Fibroblast of lung (primary cell): ENCODE data around the gene PPP1R26. TPM values are rescaled to one million over a fixed set of nuclear protein-coding genes. Genes with fewer than 3 reads are reported as not detected.

Experiments used
- DNase-seq, 2 donors: peaks; one replicate each; pipeline versions ENCODE4 v3.0.0 to v3.0.0-alpha.2; 2010; ENCODE audit warnings: low read depth in 2 of 2
- H2AFZ ChIP-seq: 2 replicates; pipeline ENCODE4 v1.5.1; 2012; ENCODE audit warnings: low read length, control low read depth, inconsistent platforms
- H3K27ac ChIP-seq: 2 replicates; pipeline ENCODE4 v1.5.1; 2011; ENCODE audit warnings: low read length, control low read depth; ENCODE audit not compliant: insufficient read depth
- H3K27me3 ChIP-seq: 2 replicates; pipeline ENCODE4 v1.5.1; 2011; ENCODE audit warnings: mild to moderate bottlenecking, low read length; ENCODE audit not compliant: control insufficient read depth, insufficient read depth
- H3K36me3 ChIP-seq: 2 replicates; pipeline ENCODE4 v1.5.1; 2011; ENCODE audit warnings: low read length; ENCODE audit not compliant: control insufficient read depth, insufficient read depth
- H3K4me1 ChIP-seq: 2 replicates; pipeline ENCODE4 v1.5.1; 2011; ENCODE audit warnings: low read length; ENCODE audit not compliant: control insufficient read depth, insufficient read depth; ENCODE audit errors: extremely low read depth
- H3K4me2 ChIP-seq: 2 replicates; pipeline ENCODE4 v1.5.1; 2011; ENCODE audit warnings: low read length, control low read depth; ENCODE audit not compliant: insufficient read depth; ENCODE audit errors: extremely low read depth
- H3K4me3 ChIP-seq, 4 experiments: fragments of 200-600 bp in 1 of 4; sonication (generic) in 1 of 4; replicated peaks in 1 of 4; 2 replicates each; pipeline ENCODE4 v1.5.1; 2011 to 2016; ENCODE audit warnings: low read length in 4 of 4, low read depth in 3 of 4, mild to moderate bottlenecking in 3 of 4, control low read depth in 2 of 4, inconsistent platforms in 1 of 4, mixed read lengths in 1 of 4; ENCODE audit not compliant: insufficient read depth in 1 of 4; ENCODE audit errors: control extremely low read depth in 1 of 4
- H3K79me2 ChIP-seq: 2 replicates; pipeline ENCODE4 v1.5.1; 2012; ENCODE audit warnings: mild to moderate bottlenecking, low read length, inconsistent platforms; ENCODE audit not compliant: control insufficient read depth, insufficient read depth
- H3K9ac ChIP-seq: 2 replicates; pipeline ENCODE4 v1.5.1; 2011; ENCODE audit warnings: mild to moderate bottlenecking, low read length, control low read depth; ENCODE audit not compliant: insufficient read depth
- H3K9me3 ChIP-seq: 2 replicates; pipeline ENCODE4 v1.5.1; 2012; ENCODE audit warnings: low read depth, low read length; ENCODE audit not compliant: control insufficient read depth, insufficient read depth
- H4K20me1 ChIP-seq: 2 replicates; pipeline ENCODE4 v1.5.1; 2011; ENCODE audit warnings: low read length; ENCODE audit not compliant: control insufficient read depth, insufficient read depth; ENCODE audit errors: extremely low read depth
- CTCF ChIP-seq, 2 donors: IDR thresholded peaks in 1 of 2; conservative IDR thresholded peaks in 1 of 2; 1 replicate in 1 of 2; 2 replicates in 1 of 2; pipeline ENCODE4 v1.5.1; 2011 to 2012; ENCODE audit warnings: low read length in 2 of 2, control low read depth in 1 of 2, inconsistent platforms in 1 of 2, low read depth in 1 of 2, mild to moderate bottlenecking in 1 of 2
- EZH2 ChIP-seq: IDR thresholded peaks from 2 replicates; pipeline ENCODE4 v1.5.1; 2012; ENCODE audit warnings: low read length, control low read depth, mild to moderate bottlenecking; ENCODE audit errors: missing control alignments
- polyA plus RNA-seq, 2 donors: library from polyadenylated mRNA; depleted of rRNA in 1 of 2; stranded (reverse) in 1 of 2; unstranded in 1 of 2; fragments of >200 nt; gene quantifications; 2 replicates each; pipeline ENCODE4 v1.2.1, GENCODE V29; 2011 to 2012; ENCODE audit warnings: missing spikeins in 1 of 2
- total RNA-seq: library from RNA; depleted of rRNA; stranded (reverse); fragments of >200 nt; gene quantifications from 2 replicates; pipeline ENCODE4 v1.2.1, GENCODE V29; 2014

Gene PPP1R26
- total and polyA plus RNA-seq, 2 donors (not counting 1 experiment from before 2014, with no cell fraction given): 2.9 to 8.9 TPM

GRCh38 chr9:135482015-135482754 lies 2.6 kb downstream of the PPP1R26 start:
- Histone ChIP-seq H3K27ac (no peak overlapping the region), H2AFZ (no peak overlapping the region), H3K4me1 (no peaks in the 10 kb centered on the region), H3K9ac (no peak overlapping the region), H3K9me3 (no peaks in the 10 kb centered on the region), H3K4me3 (no peak overlapping the region), H3K36me3 (no peaks in the 10 kb centered on the region), H3K4me2 (no peak overlapping the region), H3K27me3 (no peaks in the 10 kb centered on the region), H4K20me1 (no peaks in the 10 kb centered on the region), H3K79me2 (no peaks in the 10 kb centered on the region)
- TF ChIP-seq CTCF (conservative IDR thresholded peaks at IDR 0.05 in 1 of 2, IDR thresholded peaks at IDR 0.05 in 1 of 2; ENCODE audit: low read depth in 1 of 2, low read length in 2 of 2): no peak
- TF ChIP-seq EZH2: no peak
- no peak for DNase-seq

GRCh38 chr9:135484460-135485277 lies 5.1 kb downstream of the PPP1R26 start:
- Histone ChIP-seq H3K4me3 (no peak overlapping the region), H4K20me1 (no peaks in the 10 kb centered on the region), H3K9ac (no peak overlapping the region), H3K27me3 (no peaks in the 10 kb centered on the region), H3K36me3 (peaks cover 3% of the 10 kb centered on the region), H3K4me2 (no peak overlapping the region), H3K27ac (no peak overlapping the region), H3K9me3 (no peaks in the 10 kb centered on the region), H3K79me2 (no peaks in the 10 kb centered on the region), H3K4me1 (no peaks in the 10 kb centered on the region), H2AFZ (no peak overlapping the region)
- no peak for DNase-seq
- TF ChIP-seq EZH2 (no peak), CTCF (conservative IDR thresholded peaks at IDR 0.05 in 1 of 2, IDR thresholded peaks at IDR 0.05 in 1 of 2; ENCODE audit: low read depth in 1 of 2, low read length in 2 of 2) (no peak)

- Histone ChIP-seq H4K20me1 (no peaks in the 10 kb centered on the region), H3K4me2 (no peak overlapping the region), H3K36me3 (peaks cover 3% of the 10 kb centered on the region), H3K9me3 (no peaks in the 10 kb centered on the region), H3K4me3 (no peak overlapping the region), H3K79me2 (no peaks in the 10 kb centered on the region), H2AFZ (no peak overlapping the region), H3K27ac (no peak overlapping the region), H3K9ac (no peak overlapping the region), H3K4me1 (no peaks in the 10 kb centered on the region), H3K27me3 (no peaks in the 10 kb centered on the region)
- TF ChIP-seq CTCF (conservative IDR thresholded peaks at IDR 0.05 in 1 of 2, IDR thresholded peaks at IDR 0.05 in 1 of 2; ENCODE audit: low read depth in 1 of 2, low read length in 2 of 2) (no peak), EZH2 (no peak)
- DNase-seq: no peak
Observed at GRCh38 chr9:135485385-135485784, 5.8 kb downstream of the PPP1R26 start.
